HG03558 (cell line): ENCODE data around the gene BACH2.
"Not testable (repeated sequence)": the region's sequence is repeated elsewhere in the genome, so short reads cannot be mapped to it uniquely, and the experiment has no call there.

Experiments
- ATAC-seq: cut with Tn5 transposase; IDR thresholded peaks from one replicate; pipeline ENCODE4 v1.9.1; 2021; ENCODE audit warnings: moderate number of reproducible peaks; ENCODE audit not compliant: unreplicated experiment; ENCODE audit errors: extremely low read depth

The BACH2 gene

DNA sequence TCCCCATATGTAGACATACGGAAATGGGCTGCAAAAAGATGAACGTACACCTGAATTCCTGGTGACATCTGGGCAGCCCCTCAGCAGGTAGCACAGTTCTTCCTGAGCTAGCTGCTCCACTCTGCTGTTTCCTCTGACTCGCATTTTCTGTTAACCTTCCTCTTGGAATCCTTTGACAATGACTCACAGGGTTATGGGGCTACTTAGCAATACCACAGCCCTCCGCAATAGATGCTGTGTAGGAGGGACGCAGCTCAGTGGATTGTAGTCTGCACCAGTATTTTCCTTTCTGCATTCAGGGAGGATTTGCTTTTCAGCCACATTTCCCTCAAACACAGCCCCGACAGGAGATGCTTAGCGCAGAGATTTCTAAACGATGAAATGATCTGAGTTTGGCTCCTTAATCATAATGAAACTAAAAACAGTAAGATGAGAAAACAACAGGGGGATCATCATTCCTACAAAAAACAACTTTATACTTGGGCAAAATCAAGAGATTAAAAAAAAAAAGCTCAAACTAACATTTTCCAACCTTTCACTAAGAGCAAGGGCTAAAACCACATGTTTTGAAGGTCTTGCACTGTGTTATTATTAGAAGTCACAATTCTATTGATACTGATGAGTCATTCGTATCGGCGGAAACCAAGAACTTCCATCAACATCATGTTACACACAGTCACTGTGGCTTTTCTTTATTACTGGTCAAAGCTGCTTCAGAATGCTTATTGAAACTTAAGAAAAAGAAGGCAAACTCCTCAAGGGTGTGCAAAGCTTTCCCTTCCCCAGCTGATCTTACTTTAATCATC, 12.2 kb downstream of the BACH2 start:
- peak; percentile 43 for ATAC-seq

DNA sequence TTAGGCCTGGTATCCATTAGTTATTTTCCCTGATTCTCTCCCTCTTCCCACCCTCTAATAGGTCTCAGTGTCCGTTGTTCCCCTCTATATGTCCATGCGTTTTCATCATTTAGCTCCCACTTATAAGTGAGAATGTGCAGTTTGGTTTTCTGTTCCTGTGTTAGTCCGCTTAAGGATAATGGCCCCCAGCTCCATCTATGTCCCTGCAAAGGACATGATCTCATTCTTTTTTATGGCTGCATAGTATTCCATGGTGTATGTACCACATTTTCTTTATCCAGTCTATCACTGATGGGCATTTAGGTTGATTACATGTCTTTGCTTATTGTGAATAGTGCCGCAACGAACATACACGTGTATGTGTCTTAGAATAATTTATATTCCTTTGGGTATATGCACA, 14.4 kb downstream of the BACH2 start:
- not testable (repeated sequence) for ATAC-seq

DNA sequence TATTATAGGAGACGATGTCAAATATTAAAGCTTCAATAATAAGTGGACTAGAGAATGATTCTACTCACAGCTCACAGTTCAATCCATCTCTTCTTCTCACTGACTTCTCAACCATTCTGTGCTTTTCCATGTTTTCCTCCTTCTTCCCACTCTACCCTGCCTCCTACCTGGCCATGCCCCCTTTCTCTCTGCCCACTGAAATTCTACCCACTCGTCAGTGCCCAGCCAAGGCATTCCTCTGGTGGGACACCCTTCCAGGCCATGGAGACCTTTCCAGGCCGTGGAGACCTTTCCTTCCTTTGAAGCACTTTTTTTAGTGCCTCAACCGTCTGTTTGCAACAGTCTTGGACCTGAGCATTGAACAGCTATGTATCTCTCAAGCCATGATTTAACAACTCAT, 18.5 kb downstream of the BACH2 start:
- ATAC-seq, result no peak

GRCh38 chr6:90277302-90278011, 19.2 kb downstream of the BACH2 start:
- ATAC-seq, result no peak

GRCh38 chr6:90274451-90275030, 22.1 kb downstream of the BACH2 start:
- ATAC-seq, result no peak

DNA sequence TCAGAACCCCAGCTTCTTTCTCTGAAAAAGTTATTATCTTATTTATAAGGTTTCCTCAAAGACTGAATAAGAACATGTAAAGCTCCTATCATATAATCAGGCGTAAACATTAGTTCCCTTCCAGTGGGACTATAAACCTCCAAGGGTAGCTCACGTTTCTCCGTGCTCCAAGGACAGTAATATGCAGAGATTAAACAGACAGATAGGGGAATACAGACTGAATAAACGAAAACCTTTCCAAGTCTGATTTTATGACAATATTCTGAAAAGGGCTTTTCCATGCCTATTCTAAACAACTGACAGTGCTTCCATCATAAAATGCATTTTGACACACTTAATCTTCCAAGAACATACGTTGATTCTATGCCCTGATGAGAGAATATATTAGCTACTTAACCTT, 22.8 kb downstream of the BACH2 start:
- ATAC-seq, result no peak

DNA sequence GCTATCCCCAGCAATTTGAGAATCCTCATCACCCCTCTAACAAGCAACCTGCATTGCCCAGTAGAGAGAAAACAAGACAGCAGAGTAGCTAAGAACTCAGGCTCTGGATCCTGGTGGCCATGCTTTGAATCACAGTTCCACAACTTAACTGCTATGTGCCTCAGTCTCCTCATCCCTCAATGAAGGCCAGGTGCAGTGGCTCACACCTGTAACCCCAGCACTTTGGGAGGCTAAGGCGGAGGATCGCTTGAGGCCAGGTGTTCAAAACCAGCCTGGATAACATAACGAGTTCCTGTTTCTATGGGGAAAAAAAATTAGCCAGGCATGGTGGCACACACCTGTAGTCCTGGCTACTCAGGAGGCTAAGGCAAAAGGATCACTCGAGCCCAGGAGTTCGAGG, 23.7 kb downstream of the BACH2 start:
- no peak for ATAC-seq

DNA sequence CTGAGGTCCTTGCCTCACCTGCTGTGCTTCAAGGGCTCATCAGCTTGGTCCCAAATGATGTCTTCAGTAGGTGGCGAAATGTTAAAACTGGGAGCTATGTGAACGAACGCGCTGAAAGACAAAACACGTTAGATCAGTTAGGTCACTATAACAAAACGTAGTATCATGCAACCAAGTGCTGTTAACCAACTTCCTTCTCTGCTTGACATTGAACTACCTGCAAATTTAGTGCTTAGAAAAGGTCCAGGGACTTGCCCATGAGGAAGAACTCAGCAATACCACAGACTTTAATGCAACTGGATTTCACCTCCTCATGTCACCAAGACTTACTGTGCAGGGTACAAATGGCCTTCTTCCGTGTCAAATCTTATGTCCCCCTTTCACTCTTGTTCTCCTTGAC, 24.8 kb downstream of the BACH2 start:
- no peak for ATAC-seq

DNA sequence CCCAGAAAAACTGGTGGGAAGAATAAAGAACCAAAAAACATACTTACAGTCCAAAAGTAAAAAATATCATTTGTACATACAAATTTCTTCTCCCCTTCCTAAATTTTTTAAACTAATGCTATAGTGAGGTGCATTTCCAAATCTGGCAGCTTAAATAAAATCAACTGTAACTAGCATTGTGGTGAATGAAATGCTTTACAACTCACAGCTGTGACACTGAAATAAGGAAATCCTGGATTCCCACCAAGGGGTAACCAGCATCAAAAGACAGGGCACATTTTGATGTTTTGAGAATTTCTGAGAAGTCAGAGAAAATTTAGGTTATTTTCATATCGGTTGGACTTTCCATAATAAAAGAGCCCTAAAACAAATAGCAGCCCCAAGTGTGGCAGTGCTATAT, 27.3 kb downstream of the BACH2 start:
- ATAC-seq, result no peak

DNA sequence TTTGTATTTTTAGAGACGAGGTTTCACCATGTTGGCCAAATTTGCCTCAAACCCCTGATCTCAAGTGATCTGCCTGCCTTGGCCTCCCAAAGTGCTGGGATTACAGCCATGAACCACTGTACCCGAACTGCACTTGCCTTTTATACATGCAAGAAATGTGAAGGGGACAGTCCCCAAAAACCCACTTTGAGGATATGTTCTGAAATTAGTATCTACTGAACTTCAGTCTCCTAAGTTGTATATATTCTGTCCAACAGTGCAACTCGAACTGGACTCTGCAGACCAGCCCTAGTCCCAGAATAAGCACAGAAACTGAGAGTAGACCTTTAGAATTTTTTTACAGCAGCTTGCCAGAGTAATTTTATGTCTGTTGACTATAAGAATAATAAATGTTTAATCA, 28.5 kb downstream of the BACH2 start:
- ATAC-seq, result no peak

- ATAC-seq, result no peak
These were observed 29.6 kb downstream of the BACH2 start for GRCh38 chr6:90266905-90267621.

DNA sequence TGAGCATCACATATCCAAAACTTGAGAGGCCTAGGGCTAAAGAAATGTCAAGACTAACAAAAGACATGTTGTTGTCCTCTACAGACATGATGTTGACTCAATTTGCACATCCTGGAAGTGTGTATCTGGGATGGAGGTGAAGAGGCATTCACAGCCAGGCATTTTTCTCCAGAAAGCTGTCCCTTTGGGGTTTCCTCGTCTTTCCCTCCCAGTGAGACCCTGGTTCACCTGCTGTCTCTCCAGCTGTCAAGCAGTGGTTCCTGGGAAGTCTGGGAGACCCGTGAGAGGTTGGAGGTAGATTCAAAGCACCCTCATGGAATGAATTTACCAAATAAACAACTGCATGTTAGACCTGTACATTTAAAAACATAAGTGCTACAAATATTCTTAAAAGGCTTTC, 32.1 kb downstream of the BACH2 start:
- no peak for ATAC-seq

DNA sequence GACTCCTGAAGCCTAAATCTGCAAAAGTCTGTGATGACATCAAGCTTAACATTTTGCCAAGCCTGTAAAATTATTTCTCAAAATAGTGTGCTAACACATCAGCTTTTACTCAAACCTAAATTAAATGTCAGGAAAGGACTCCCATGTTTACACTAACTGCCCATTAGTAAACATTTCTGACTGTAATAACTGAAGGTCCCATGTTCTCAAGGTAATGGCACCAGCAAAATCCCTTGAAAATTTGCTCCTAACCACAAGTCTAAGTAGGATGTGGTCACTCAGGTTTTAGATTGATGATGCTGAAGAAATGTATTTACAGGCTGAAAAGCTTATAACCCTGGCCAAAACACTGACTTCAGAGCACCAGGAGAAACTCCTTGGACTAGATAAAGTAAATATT, 33.0 kb downstream of the BACH2 start:
- no peak for ATAC-seq

GRCh38 chr6:90261801-90262200, 34.8 kb downstream of the BACH2 start:
- ATAC-seq, result no peak

GRCh38 chr6:90257486-90257738, 39.2 kb downstream of the BACH2 start:
- ATAC-seq, result no peak

- ATAC-seq, result no peak
These were observed 39.8 kb downstream of the BACH2 start for GRCh38 chr6:90256698-90257485.

DNA sequence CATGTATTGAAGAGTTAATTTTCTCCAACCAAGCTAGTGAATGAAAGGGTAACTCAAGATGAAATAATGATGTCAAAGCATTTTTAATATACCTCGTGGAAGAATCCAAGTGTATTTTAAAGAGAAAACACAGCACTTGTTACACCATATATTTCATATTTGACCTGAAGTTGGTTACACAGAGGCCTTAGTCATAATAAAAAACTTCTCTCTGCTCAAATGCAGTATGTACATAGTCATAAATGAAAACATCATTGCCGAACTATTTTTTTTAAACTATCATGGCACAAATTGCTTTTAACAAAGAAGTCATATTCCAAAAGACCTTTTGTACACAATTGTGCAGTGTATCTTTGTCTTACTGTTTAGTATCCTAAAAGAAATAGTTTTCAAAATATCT, 43.0 kb downstream of the BACH2 start:
- ATAC-seq, result no peak

- peak; percentile 93 for ATAC-seq
These were observed 45.2 kb downstream of the BACH2 start for GRCh38 chr6:90251295-90251992.

GRCh38 chr6:90250405-90250804, 46.2 kb downstream of the BACH2 start:
- ATAC-seq, result no peak

DNA sequence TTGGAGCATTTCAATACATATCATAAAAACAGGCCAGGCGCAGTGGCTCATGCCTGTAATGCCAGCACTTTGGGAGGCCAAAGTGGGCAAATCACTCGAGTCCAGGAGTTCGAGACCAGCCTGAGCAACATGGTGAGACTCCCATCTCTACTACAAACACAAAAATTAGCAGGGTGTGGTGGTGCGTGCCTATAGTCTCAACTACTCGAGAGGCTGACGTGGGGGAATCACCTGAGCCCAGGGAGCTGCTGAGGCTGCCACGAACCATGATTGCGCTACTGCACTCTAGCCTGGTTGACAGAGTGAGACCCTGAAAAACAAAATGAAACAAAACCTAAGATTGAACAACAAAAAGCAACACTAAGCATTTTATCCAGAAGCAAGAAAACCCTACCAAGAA, 47.2 kb downstream of the BACH2 start:
- no peak for ATAC-seq
